IMR-90 (cell line): ENCODE data around the gene STAT3. TPM values are rescaled to one million over a fixed set of nuclear protein-coding genes. Genes with fewer than 3 reads are reported as not detected.

Experiments used
- ATAC-seq: fragments of 200-7000 bp; cut with Tn5 transposase; 2 replicates; pipeline ENCODE4 v1.9.1; 2020; ENCODE audit warnings: low read depth, mild to moderate bottlenecking, moderate library complexity
- BruUV-seq: library from RNA; stranded (reverse); fragments of 400-500 nt; replicated peaks from 2 replicates; lab custom pipeline; 2021; lab: Mats Ljungman, UMichigan
- CTCF ChIA-PET: fragments of 300-600 bp; formaldehyde crosslinking; extraction: SDS; loops from one replicate; lab custom pipeline; 2021; ENCODE audit warnings: antibody characterized with exemption; lab: Yijun Ruan, JAX
- POLR2A ChIA-PET: fragments of 300-600 bp; sonication (Branson Sonifier 250); formaldehyde crosslinking; loops from one replicate; lab custom pipeline; 2022; ENCODE audit warnings: antibody characterized with exemption; ENCODE audit not compliant: unreplicated experiment; lab: Charles Lee
- DNase-seq: peaks from one replicate; pipeline ENCODE4 v3.0.0; 2013
- H2AFZ ChIP-seq: replicated peaks from 2 replicates; pipeline ENCODE3; 2013; ENCODE audit warnings: low read length, mild to moderate bottlenecking; ENCODE audit not compliant: poor library complexity
- H2AK5ac ChIP-seq: 2 replicates; pipeline ENCODE4 v1.6.1; 2013; ENCODE audit warnings: low read depth, low read length, inconsistent platforms
- H2AK9ac ChIP-seq: replicated peaks from 2 replicates; pipeline ENCODE3; 2013; ENCODE audit warnings: mild to moderate bottlenecking, low read depth, low read length, moderate library complexity; ENCODE audit not compliant: poor library complexity
- H2BK120ac ChIP-seq: 2 replicates; pipeline ENCODE4 v1.6.1; 2013; ENCODE audit warnings: low read depth, low read length, inconsistent platforms
- H2BK15ac ChIP-seq: 3 replicates; pipeline ENCODE4 v1.6.1; 2013; ENCODE audit warnings: low read depth, low read length, inconsistent platforms
- H2BK20ac ChIP-seq: 2 replicates; pipeline ENCODE4 v1.6.1; 2013; ENCODE audit warnings: low read depth, mild to moderate bottlenecking, inconsistent platforms, low read length, moderate library complexity
- H2BK5ac ChIP-seq: 2 replicates; pipeline ENCODE4 v1.6.1; 2013; ENCODE audit warnings: mild to moderate bottlenecking, low read depth, low read length, inconsistent platforms; ENCODE audit not compliant: poor library complexity, severe bottlenecking
- H3K14ac ChIP-seq: replicated peaks from 2 replicates; pipeline ENCODE4 v1.6.1; 2013; ENCODE audit warnings: low read depth, low read length, inconsistent platforms
- H3K18ac ChIP-seq: 2 replicates; pipeline ENCODE4 v1.6.1; 2013; ENCODE audit warnings: low read depth, low read length, control low read depth
- H3K23ac ChIP-seq: 2 replicates; pipeline ENCODE4 v1.6.1; 2013; ENCODE audit warnings: low read depth, low read length, inconsistent platforms
- H3K27ac ChIP-seq: 2 replicates; pipeline ENCODE4 v1.5.1; 2013; ENCODE audit warnings: mild to moderate bottlenecking, control low read depth, low read length; ENCODE audit not compliant: insufficient read depth
- H3K27me3 ChIP-seq: 2 replicates; pipeline ENCODE4 v1.6.1; 2013; ENCODE audit warnings: low read length; ENCODE audit not compliant: control insufficient read depth, insufficient read depth
- H3K36me3 ChIP-seq: 2 replicates; pipeline ENCODE4 v1.6.1; 2013; ENCODE audit warnings: low read length, mixed read lengths; ENCODE audit not compliant: control insufficient read depth, insufficient read depth
- H3K4ac ChIP-seq: 2 replicates; pipeline ENCODE4 v1.6.1; 2013; ENCODE audit warnings: low read depth, low read length, inconsistent platforms
- H3K4me1 ChIP-seq: 2 replicates; pipeline ENCODE4 v1.6.1; 2013; ENCODE audit warnings: low read length, mixed read lengths; ENCODE audit not compliant: control insufficient read depth, insufficient read depth
- H3K4me2 ChIP-seq: 2 replicates; pipeline ENCODE4 v1.6.1; 2013; ENCODE audit warnings: low read depth, mild to moderate bottlenecking, control low read depth, low read length, moderate library complexity
- H3K4me3 ChIP-seq: 2 replicates; pipeline ENCODE4 v1.5.1; 2013; ENCODE audit warnings: low read depth, mild to moderate bottlenecking, control low read depth, low read length, moderate library complexity; ENCODE audit not compliant: insufficient read depth
- H3K56ac ChIP-seq: 2 replicates; pipeline ENCODE4 v1.6.1; 2013; ENCODE audit warnings: low read length, inconsistent platforms; ENCODE audit not compliant: insufficient read depth; ENCODE audit errors: extremely low read depth
- H3K79me1 ChIP-seq, 2 experiments: 2 replicates each; pipeline ENCODE4 v1.6.1; 2013; ENCODE audit warnings: low read length in 2 of 2, inconsistent platforms in 1 of 2, low read depth in 1 of 2
- H3K9ac ChIP-seq: 2 replicates; pipeline ENCODE4 v1.6.1; 2013; ENCODE audit warnings: low read depth, low read length, control low read depth
- H3K9me1 ChIP-seq: 2 replicates; pipeline ENCODE4 v1.6.1; 2013; ENCODE audit warnings: low read length, inconsistent platforms; ENCODE audit not compliant: insufficient read depth
- H3K9me3 ChIP-seq: 2 replicates; pipeline ENCODE4 v1.6.1; 2013; ENCODE audit warnings: low read length; ENCODE audit not compliant: control insufficient read depth, insufficient read depth
- H4K20me1 ChIP-seq: 2 replicates; pipeline ENCODE4 v1.6.1; 2013; ENCODE audit warnings: low read length, inconsistent platforms; ENCODE audit not compliant: insufficient read depth
- H4K5ac ChIP-seq: 2 replicates; pipeline ENCODE4 v1.6.1; 2013; ENCODE audit warnings: mild to moderate bottlenecking, low read depth, low read length, control low read depth
- H4K8ac ChIP-seq, 2 experiments: 2 replicates each; pipeline ENCODE4 v1.6.1; 2013; ENCODE audit warnings: low read depth in 2 of 2, low read length in 2 of 2, control low read depth in 1 of 2, inconsistent platforms in 1 of 2
- H4K91ac ChIP-seq: 2 replicates; pipeline ENCODE4 v1.6.1; 2013; ENCODE audit warnings: low read depth, low read length, inconsistent platforms; ENCODE audit not compliant: insufficient read depth
- RCOR1 ChIP-seq: IDR thresholded peaks from 2 replicates; pipeline ENCODE4 v1.6.1; 2012; ENCODE audit warnings: mild to moderate bottlenecking, low read length, improper control_type of control experiment; ENCODE audit not compliant: insufficient replicate concordance
- WGBS, 2 experiments: methylation state at CpG; one replicate each; pipeline versions ENCODE4 v1.1.5 to v1.1.7; 2013; ENCODE audit warnings: missing lambda C conversion rate in 2 of 2; ENCODE audit not compliant: insufficient read length in 1 of 2; ENCODE audit errors: extremely low coverage in 2 of 2; 5-methylcytosine and 5-hydroxymethylcytosine counted together
- dilution Hi-C: fragments of 300-500 bp; cut with HindIII; formaldehyde crosslinking; loops from one replicate; pipeline ENCODE4 v1.14.3; 2018; ENCODE audit warnings: low sequenced_read_pairs; ENCODE audit not compliant: unreplicated experiment
- in situ Hi-C: fragments of 300-500 bp; cut with MboI; formaldehyde crosslinking; loops from 3 replicates; pipeline ENCODE4 v1.14.3; 2019; ENCODE audit warnings: low sequenced_read_pairs, inconsistent platforms, mixed read lengths
- intact Hi-C: fragments of 100-400 bp; cut with micrococcal nuclease; formaldehyde crosslinking; loops from 2 replicates; pipeline ENCODE4 v1.10.0; 2022
- polyA plus RNA-seq, 3 experiments: library from polyadenylated mRNA; depleted of rRNA; stranded (reverse); fragments of >200 nt; gene quantifications; 2 replicates each; pipeline ENCODE4 v1.2.3, GENCODE V29; 2012; ENCODE audit warnings: low replicate concordance in 1 of 3
- total RNA-seq: library from RNA; depleted of rRNA; stranded (reverse); fragments of >200 nt; gene quantifications from 2 replicates; pipeline ENCODE4 v1.2.3, GENCODE V29; 2012

The STAT3 gene
- total and polyA plus RNA-seq, 2 of the 4 experiments (the other 2 are of a cell fraction): 47.2 to 66.3 TPM

GRCh38 chr17:42271006-42271778 lies 117.0 kb downstream of the STAT3 start:
- no peak overlapping the region for H2AK5ac ChIP-seq
- dilution Hi-C loops: no loop called here
- no peak overlapping the region for H2AFZ ChIP-seq
- no peak overlapping the region for H3K4me3 ChIP-seq
- no peak overlapping the region for H3K4ac ChIP-seq
- ATAC-seq (no peak), DNase-seq (no peak)
- H4K20me1 ChIP-seq: peaks cover 49% of the 10 kb centered on the region
- H3K9me1 ChIP-seq: peaks cover 18% of the 10 kb centered on the region
- no peaks in the 10 kb centered on the region for H3K36me3 ChIP-seq
- no peak overlapping the region for H3K18ac ChIP-seq
- BruUV-seq: no TSS peak
- WGBS, 2 experiments: no CpG with 5 or more reads among the region's 3 CpGs
- H2BK15ac ChIP-seq: no peak overlapping the region
- no peak overlapping the region for H3K56ac ChIP-seq
- no peak overlapping the region for H3K4me2 ChIP-seq
- H3K4me1 ChIP-seq: peaks cover 11% of the 10 kb centered on the region
- H3K9ac ChIP-seq: no peak overlapping the region
- no peaks in the 10 kb centered on the region for H3K9me3 ChIP-seq
- H3K27ac ChIP-seq: no peak overlapping the region
- no peak overlapping the region for H4K5ac ChIP-seq
- H4K8ac ChIP-seq: no peak overlapping the region
- H4K91ac ChIP-seq: no peak overlapping the region
- no peaks in the 10 kb centered on the region for H3K27me3 ChIP-seq
- in situ Hi-C loops: no loop called here
- H2AK9ac ChIP-seq: no peak overlapping the region
- H2BK5ac ChIP-seq: peak overlapping the region; percentile 58
- intact Hi-C loops: no loop called here
- ChIA-PET POLR2A (no interaction called here), CTCF (no interaction called here)
- H3K14ac ChIP-seq: no peak overlapping the region
- H3K79me1 ChIP-seq: peaks cover 13 to 72% of the 10 kb centered on the region in 2 experiments; a peak in 3 of 4 replicates
- no peak for TF ChIP-seq RCOR1
- H2BK120ac ChIP-seq: no peak overlapping the region
- no peak overlapping the region for H2BK20ac ChIP-seq
- no peak overlapping the region; the same call in 1 of the 2 replicates for H3K23ac ChIP-seq
